SKM-1 (cell line): ENCODE data around the gene MRPL45.
A peak's percentile ranks its signal among the peaks of the same experiment; 100 is the strongest.
"Not testable (repeated sequence)": the region's sequence is repeated elsewhere in the genome, so short reads cannot be mapped to it uniquely, and the experiment has no call there.

Source experiments
- DNase-seq: peaks from one replicate; lab custom pipeline; 2025; ENCODE audit not compliant: unreplicated experiment; lab: John Stamatoyannopoulos, UW

The MRPL45 gene

DNA sequence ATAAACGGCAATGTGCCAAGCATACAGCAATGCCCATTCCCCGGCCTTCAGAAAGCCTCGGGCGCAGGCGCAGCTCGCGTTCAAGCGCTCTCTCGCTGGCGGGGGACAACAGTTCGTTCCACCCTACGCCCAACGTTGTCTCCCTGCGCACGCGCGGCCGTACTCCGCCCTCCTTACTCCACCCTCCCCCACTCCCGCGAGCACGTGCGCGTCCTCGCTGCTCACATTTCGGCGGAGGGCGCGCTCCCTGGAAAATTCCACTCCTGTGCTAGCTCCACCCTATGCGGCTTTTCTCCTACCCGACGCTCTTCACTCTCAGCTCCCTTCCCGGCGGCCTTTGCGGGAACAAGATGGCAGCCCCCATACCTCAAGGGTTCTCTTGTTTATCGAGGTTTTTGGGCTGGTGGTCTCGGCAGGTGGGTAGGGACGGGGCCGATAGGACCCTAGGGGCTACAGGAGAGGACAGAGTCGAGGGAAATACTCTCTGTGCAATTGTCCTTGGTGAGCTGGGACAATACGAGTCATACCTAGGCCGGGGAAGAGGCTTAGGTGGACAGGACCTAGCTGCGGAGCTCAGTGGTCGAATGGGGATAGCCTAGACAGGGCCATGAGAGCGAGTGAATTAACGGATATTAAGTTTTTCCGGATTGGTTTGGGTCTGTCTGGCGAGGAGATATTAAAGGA lies at the start of gene MRPL45:
Gene MRPL45 (plus strand): TSS at position 335 of the 684 bp plus-strand sequence. CDS start 16 bp downstream, at position 351.
- DNase-seq: peak; percentile 74

DNA sequence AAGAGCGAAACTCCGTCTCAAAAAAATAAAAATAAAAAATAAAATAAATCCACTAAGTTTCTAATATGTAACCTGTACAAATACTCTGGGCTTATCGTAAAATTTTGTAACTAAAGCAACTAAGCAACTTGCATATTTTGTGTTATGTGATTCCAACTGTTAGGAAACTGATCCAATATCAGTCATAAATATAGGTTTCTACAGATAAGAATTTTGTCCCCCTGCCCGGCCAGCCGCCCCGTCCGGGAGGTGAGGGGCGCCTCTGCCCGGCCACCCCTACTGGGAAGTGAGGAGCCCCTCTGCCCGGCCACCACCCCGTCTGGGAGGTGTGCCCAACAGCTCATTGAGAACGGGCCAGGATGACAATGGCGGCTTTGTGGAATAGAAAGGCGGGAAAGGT lies 43.8 kb upstream of the MRPL45 start:
- not testable (repeated sequence) for DNase-seq

DNA sequence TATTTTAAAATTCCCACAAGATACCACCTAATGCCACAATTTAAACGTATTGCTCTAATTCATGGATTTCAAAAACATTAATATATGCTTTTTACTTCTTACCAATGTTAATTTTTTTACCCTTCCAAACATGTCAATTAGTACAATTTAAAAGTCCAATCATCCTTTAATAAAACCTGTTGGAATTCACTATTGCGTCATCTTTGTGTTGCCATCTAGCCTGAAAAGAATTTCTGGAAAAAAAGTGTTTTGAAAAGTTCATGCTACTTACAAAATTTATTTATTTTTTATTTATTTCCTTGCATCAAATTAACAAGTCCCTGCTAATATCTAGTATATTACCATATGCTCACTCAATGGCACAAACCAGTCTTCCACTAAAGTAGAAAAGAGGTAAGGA lies 42.6 kb upstream of the MRPL45 start:
- not testable (repeated sequence) for DNase-seq

DNA sequence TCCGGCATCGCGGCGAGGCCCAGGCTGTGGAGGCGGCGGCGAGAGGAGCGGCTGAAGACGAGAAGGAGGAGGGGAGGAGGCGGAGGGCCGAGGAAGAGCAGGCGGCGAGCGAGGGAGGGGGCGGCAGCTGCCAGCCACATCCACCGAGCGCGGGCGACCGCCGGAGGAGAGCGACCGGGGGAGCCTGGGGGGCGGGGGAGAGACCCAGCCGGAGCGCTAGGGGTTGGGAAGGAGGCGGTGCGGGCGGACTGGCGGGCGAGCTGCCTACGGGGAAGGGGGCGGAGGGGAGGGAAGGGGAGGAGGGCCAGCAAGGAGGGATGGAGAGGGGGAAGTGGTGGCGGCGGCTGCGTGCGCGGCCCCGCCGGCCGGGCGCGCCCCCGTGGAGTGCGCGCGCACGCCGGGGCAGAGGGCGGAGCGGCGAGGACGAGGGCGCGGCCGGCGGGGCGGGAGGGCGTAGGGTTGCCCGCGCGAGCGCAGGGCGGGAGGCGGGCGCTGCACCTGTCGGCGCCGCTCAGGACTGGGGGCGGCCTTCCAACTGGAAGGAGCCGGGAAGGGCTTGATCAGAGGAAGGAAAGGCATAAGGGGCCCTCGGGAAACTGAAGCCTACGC lies 39.9 kb upstream of the MRPL45 start:
- peak; percentile 51 for DNase-seq

DNA sequence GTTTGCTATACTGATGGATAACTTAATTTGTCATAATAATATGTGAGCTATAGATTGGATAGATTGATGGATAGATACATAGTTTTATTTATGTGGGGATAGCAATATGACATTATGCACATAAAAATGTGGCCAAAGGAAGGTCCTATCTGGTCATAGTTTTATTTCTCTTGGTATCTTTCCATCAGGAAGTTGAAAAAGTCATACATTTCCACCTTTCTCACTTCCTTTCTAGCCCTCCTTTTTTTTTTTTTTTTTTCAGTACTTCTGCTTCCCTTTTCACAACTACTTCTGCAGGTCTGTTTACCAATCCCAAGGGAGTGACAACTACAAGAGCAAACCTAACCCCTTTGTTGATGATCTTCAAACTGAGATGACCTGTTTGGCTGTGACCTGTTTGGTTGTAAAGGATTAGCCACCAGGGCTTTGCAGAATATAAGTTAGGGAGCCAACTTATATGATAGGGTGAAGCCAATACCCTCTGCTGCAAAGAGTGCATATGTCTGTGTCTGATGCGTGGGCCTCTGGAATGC lies 30.9 kb upstream of the MRPL45 start:
- DNase-seq: not testable (repeated sequence)

DNA sequence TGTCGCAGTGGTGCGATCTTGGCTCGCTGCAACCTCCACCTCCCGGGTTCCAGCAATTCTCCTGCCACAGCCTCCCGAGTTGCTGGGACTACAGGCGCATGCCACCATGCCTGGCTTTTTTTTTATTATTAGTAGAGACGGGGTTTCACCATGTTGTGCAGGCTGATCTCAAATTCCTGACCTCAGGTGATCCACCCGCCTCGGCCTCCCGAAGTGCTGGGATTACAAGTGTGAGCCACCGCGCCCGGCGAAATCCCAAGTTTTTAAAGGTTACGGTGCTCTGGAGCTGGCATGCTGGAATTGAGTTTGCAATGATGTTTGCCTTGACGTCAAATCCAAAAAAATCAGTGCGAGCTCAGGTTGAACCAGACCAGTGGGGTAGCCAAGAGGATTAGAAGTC lies 30.4 kb upstream of the MRPL45 start:
- DNase-seq: not testable (repeated sequence)

DNA sequence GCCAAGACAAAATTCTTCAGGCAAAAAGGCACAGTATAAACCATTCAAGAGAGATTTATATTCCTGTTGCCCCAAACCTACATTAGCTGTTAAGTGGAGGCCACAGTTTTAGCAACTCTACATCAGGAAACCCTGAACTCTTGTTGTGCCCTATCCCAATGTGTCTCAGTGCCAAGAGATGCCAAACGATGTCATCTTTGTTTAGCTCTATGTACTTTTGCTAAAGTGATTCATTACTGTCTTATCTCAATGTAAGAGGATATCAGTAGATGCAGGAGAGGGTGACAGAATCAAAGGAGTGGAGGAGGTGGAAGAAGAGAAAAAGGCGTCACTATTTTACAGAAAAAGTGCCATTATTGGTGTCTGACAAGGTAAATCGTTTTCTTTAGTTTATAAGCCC lies 28.8 kb upstream of the MRPL45 start:
- not testable (repeated sequence) for DNase-seq

DNA sequence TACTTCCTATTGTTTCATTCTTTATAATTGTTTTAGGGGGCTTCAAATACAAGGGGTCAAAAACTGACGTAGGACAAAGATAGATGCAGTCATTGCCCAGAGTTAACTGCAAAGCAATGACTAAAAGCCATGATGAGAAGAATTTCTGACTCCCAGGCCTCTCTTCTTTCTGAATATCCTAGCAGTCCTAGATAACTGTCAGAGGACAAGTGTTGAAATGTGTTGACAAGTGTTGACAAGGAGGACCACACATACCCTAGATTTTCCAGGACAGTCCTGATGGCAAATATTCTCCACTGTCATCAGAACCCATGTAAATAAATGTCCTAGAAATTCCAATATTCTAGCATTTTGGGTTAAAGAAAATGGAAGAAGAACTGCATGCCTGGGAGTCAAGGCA lies 27.9 kb upstream of the MRPL45 start:
- DNase-seq: not testable (repeated sequence)

DNA sequence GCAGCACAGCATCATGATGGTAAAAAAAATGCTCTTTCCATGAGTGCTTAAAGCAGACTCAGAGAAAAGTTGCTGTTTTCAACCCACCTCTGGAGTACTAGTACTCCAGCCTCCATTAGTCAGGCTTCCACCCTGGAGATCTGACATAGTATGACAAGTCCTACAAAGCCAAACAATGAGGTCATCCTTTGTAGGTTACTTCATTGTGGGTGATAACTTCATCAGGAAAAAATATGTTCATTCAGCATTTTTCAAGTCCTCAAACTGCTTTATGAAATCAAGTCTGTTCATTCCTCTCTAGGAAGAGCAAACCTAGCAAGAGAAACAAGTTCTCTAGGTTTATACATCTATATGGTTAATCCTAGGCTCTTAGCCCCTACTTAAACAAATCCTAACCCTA lies 27.4 kb upstream of the MRPL45 start:
- not testable (repeated sequence) for DNase-seq

DNA sequence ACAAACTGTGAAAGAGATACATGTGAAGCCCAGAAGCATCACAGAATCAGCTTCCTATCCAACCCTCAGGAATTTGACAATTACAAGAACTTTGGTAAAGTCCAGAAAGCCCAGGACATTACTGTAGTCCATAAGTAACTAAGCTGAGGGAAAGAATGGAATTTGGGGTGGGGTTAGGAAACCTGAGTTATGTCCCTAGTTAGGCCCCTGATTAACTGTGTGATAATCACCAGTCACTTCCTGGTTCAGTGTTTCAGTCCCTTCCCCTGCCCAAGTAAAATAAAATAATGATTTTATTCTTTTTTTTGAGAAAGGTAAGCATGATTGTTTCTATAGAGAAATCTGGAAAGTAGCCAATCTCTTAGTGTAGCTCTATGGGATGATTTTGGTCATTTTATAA lies 11.0 kb upstream of the MRPL45 start:
- DNase-seq: not testable (repeated sequence)

DNA sequence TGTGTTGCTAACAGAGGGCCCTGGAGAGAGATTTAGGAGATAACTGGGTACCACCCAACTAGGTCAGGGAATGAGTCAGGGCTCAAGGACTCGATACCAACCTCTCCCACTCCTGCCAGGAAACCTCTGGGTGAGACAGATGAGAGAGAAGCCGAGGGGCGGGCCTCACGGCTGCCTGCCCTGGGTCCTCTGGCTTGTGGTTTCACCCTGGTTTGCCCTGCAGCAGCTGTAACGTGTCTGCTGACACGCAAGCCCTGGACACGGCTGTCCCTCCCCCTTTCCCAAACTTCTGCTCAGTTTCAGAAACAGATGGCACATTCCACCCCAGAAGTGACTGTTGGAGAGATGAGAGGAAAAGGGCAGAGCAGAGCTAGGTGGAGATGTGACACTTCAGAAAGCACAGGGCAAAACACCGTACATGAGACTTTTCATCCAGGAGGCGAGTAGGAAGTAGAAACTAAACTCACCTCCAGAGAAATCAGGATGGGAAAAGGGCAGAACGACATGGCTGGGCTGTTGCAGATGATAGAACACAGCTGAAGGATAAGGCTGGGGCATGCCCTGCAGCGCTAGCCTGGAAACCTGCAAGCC lies 10.4 kb upstream of the MRPL45 start:
- DNase-seq: not testable (repeated sequence)

DNA sequence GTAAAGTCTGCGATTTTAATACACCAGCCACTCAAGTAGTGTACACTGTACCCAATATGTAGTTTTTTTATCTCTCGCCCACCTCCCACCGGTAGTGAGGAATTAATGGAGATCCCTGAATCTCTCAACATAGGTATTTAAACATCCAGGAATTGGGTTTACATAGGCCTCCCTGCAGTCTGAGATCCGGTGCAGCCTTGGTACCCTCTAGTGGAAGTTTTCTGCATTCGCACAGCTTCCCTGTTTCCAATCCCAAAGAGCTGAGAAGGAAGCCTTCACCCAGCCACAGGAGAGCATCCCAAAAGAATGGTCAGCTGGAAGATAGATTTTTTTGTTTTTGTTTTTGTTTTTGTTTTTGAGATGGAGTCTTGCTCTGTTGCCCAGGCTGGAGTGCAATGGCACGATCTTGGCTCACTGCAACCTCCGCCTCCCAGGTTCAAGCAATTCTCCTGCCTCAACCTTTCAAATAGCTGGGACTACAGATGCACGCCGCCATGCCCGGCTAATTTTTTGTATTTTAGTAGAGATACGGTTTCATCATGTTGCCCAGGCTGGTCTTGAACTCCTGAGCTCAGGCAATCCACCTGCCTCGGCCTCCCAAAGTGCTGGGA lies 8.6 kb upstream of the MRPL45 start:
- not testable (repeated sequence) for DNase-seq

DNA sequence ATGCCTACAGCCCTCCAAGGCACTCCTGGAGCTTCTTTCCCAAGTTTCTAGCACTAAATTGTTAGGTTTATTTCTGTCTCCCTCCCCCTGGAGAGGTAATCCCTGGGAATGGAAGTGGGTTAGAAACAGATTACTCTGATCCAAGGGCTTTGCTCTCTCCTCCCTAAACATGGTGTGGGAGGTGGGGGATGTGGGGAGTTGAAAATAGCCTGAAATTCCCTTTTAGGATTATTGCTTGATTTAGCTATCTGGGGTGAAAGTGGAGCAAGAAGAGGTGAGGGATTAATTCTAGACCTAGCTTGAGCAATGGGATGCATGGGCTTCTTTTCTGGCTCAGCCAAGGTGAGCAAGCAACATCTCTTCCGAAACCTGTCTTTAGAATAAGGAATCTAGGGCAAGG lies 7.2 kb upstream of the MRPL45 start:
- DNase-seq: not testable (repeated sequence)

DNA sequence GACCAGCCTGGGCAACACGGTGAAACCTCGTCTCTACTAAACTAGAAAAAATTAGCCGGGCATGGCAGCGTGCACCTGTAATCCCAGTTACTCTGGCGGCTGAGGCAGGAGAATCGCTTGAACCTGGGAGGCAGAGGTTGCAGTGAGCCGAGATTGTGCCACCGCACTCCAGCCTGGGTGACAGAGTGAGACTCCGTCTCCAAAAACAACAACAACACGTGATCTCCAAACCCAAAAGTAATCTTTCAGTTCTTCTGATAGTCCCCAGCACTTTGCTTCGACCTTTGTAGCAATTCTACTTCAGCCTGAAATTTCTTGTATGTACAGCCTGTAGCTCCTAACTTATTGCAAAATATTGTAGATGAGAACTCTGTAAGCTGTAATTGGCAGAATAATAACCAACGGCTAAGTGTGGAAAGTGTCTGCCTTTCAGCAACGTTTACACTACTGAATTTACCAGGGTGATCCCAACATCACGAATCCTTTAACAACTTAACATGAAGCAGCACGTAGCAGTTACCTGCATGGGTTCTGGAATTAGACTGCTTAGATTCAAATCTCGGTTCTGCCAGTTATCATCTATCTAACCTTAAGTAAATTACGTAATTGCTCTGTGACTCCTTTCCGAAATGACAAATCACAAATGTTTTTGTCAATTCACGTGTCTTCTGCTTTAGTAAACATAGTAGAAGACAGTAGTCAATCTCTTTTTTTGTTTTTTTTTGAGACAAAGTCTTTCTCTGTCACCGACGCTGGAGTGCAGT lies 1.2 kb upstream of the MRPL45 start:
- DNase-seq: not testable (repeated sequence)

DNA sequence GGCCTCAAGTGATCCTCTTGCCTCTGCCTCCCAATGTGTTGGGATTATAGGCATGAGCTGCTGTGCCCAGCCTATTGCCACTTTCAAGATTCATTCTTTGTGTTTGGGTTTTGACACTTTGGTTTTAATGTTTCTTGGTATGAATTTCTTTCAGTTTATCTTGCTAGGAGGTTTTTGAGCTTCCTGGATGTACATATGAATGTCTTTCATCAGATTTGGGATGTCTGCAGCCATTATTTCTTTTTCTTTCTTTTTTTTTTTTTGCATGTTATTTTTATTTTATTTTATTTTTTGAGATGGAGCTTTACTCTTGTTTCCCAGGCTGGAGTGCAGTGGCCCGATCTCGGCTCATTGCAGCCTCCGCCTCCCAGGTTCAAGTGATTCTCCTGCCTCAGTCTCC lies 18.5 kb downstream of the MRPL45 start:
- DNase-seq: no peak

DNA sequence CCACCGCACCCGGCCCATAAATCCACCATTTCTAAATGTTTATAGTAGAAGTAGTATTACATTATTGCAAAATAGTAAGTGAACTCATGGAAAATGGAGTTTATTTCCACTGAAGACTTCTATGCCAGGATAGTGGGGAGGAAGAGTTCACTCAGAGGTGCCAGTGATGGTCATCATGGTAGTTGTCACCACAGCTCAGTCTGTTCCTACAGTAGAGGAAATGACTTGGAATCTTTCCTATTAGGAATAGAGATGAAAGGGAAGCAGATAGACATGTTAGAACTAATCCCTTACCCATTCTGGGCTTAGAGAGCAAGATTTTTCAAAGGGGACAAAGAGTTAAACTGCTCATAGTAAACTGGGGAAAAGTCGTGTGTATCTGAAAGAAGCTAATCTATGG lies 20.1 kb downstream of the MRPL45 start:
- no peak for DNase-seq

DNA sequence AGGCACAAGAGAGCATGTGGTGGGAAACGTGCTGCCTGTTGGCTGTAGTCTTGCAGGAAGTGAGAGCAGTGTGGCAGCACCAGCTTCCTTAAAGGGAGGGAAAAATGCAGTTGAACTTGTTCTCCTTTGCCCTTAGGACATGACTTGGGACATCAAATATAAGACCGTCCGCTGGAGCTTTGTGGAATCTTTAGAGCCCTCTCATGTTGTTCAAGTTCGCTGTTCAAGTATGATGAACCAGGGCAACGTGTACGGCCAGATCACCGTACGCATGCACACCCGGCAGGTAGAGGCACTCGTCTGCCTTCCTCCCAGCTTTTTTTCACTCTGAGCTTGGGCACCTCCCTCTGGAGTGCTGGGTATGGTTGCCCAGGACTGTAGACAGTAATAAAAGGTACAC lies 23.5 kb downstream of the MRPL45 start:
- DNase-seq: no peak

DNA sequence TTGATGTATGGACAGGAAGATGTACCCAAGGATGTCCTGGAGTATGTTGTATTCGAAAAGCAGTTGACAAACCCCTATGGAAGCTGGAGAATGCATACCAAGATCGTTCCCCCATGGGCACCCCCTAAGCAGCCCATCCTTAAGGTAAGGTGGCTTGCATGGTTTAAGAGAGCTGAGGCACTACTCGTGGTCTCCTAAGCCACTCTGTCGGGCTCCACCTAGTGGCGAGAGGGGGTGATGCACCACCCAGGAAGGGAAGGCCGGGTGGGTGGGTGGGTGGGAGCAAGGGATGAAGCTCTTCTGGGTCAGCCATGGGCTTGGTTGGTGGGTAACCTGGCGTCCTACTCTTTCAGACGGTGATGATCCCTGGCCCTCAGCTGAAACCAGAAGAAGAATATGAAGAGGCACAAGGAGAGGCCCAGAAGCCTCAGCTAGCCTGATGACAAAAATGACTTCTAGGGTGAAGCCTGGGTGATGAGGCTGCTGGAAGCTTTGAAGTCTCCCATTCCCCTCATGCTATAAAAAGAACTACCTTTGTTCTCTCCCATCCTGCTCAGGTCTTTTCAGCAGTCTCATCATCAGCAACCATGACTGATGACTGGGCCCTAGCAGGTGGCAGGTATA lies 25.3 kb downstream of the MRPL45 start:
- peak; percentile 13 for DNase-seq

DNA sequence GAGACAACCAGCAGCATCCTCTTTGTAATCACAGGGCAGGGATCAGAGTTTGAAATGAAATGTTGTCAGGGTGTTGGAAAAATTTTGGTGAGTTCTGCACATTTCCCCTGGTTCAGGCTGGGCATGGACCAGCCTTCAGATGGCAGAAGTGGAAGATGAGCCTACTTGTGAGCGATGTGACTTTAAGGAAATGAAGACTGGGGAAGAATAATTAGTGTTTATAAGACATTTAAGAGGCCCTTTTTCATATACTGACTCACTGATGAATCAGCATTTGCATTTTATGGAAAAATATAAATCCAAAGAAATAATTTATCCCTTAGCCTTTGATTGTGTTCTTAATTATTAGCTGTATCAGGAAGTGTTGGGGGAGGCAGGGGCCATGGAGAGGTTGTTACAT lies 25.9 kb downstream of the MRPL45 start:
- no peak for DNase-seq

DNA sequence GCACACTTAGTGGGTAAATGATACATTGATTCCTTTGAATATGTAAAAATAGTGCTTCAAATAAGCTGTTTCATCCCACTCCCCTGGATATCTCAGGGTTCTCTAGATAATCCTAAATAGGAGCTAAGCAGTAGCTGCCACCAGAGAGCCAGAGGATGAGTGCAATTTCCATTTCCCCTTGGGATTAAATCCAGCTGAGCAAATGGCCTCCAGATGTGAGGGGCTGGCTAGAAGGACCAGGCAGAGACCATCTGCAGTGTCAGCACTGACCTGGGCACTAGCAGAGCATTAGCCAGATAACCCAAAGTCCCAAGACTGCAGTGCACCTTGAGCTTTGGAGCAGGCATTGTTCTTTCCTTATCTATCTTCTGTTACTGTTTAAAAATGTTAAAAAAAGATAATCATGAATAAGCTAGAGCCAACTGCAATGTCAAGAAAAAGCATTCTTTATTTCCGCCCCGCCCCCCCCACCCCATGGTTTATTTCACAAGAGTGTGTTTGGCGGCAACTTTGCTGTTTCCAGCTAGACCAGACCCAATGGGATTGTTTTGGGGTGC lies 27.3 kb downstream of the MRPL45 start:
- DNase-seq: no peak
